Uterus (tissue), 4 donors: ENCODE measurements around the gene TRIM33. TPM values are rescaled to one million over a fixed set of nuclear protein-coding genes. Genes with fewer than 3 reads are reported as not detected.
"Not testable (repeated sequence)": the region's sequence is repeated elsewhere in the genome, so short reads cannot be mapped to it uniquely, and the experiment has no call there.

Experiments used
- DNase-seq, 2 donors: peaks; one replicate each; pipeline ENCODE4 v3.0.0-alpha.2; 2019 to 2020
- H3K27ac ChIP-seq, 2 donors: fragments of 200-600 bp; sonication (generic); 1 replicate in 1 of 2; 2 replicates in 1 of 2; pipeline ENCODE4 v1.5.1; 2016 to 2018
- H3K27me3 ChIP-seq, 2 donors: fragments of 200-600 bp; sonication (generic); one replicate each; pipeline ENCODE4 v1.5.1; 2018 to 2019; ENCODE audit warnings: control low read depth in 1 of 2
- H3K36me3 ChIP-seq, 2 donors: fragments of 200-600 bp; sonication (generic); one replicate each; pipeline ENCODE4 v1.5.1; 2019; ENCODE audit warnings: control low read depth in 1 of 2
- H3K4me1 ChIP-seq, 2 donors: fragments of 200-600 bp; sonication (generic); one replicate each; pipeline ENCODE4 v1.5.1; 2018 to 2019; ENCODE audit warnings: control low read depth in 1 of 2
- H3K4me3 ChIP-seq, 2 donors: fragments of 200-600 bp; sonication (generic); 1 replicate in 1 of 2; 2 replicates in 1 of 2; pipeline ENCODE4 v1.5.1; 2018 to 2019; ENCODE audit warnings: mild to moderate bottlenecking in 1 of 2
- H3K9me3 ChIP-seq, 2 donors: fragments of 200-600 bp; sonication (generic); one replicate each; pipeline ENCODE4 v1.5.1; 2019; ENCODE audit warnings: control low read depth in 1 of 2
- CTCF ChIP-seq, 4 experiments: fragments of 200-600 bp in 2 of 4; fragments of 450-650 bp in 2 of 4; sonication (generic) in 2 of 4; IDR thresholded peaks; one replicate each; pipeline ENCODE4 v1.5.1; 2016 to 2019; ENCODE audit warnings: antibody characterized with exemption in 4 of 4, mild to moderate bottlenecking in 2 of 4, moderate library complexity in 1 of 4
- POLR2A ChIP-seq, 2 donors: fragments of 450-650 bp; IDR thresholded peaks; one replicate each; pipeline ENCODE4 v1.6.1; 2016; ENCODE audit warnings: antibody characterized with exemption in 2 of 2, mild to moderate bottlenecking in 1 of 2, moderate library complexity in 1 of 2
- intact Hi-C: fragments of 100-400 bp; cut with DNase I; formaldehyde crosslinking; loops from one replicate; pipeline ENCODE4 v1.15.1; 2023; ENCODE audit warnings: low total_unique reads
- total RNA-seq, 4 donors: library from RNA; depleted of rRNA in 3 of 4; stranded (reverse); fragments of >200 nt in 3 of 4; gene quantifications; one replicate each; pipeline versions ENCODE4 v1.1.0 to v1.2.4, GENCODE V29; 2014 to 2023
- donor health status: DM: yes; HTN: yes; CAD: no.

The TRIM33 gene
- total RNA-seq, 4 donors from 2014 or later, result 23.6 to 73.7 (median 50.8) TPM

- Histone ChIP-seq H3K36me3 (no peaks in the 10 kb centered on the region), H3K9me3 (no peaks in the 10 kb centered on the region), H3K27ac (no peak overlapping the region), H3K4me3 (no peak overlapping the region), H3K27me3 (no peaks in the 10 kb centered on the region), H3K4me1 (no peaks in the 10 kb centered on the region)
- DNase-seq, result no peak
- TF ChIP-seq CTCF (IDR thresholded peaks at IDR 0.05) (no peak), POLR2A (IDR thresholded peaks at IDR 0.05) (no peak)
- intact Hi-C loops, result no loop called here
Observed at GRCh38 chr1:114485286-114485685, 25.7 kb downstream of the TRIM33 start.

DNA sequence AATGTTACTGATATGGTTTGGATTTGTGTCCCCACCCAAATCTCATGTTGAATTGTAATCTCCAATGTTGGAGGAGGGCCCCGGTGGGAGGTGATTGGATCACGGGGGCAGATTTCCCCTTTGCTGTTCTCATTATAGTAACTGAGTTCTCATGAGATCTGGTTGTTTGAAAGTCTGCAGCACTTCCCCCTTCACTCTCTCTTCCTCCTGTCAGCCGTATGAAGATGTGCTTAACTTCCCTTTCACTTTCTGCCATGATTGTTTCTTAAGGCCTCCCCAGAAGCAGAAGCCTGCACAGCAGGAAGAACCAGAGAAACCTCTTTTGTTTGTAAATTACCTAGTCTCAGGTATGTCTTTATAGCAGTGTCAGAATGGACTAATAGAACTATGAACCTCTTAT, 28.4 kb downstream of the TRIM33 start:
- DNase-seq, result no peak
- Histone ChIP-seq H3K27ac (no peak overlapping the region), H3K4me3 (no peak overlapping the region), H3K27me3 (no peaks in the 10 kb centered on the region), H3K9me3 (no peaks in the 10 kb centered on the region), H3K36me3 (no peaks in the 10 kb centered on the region), H3K4me1 (peaks cover 0 to 3% of the 10 kb centered on the region in 2 donors)
- intact Hi-C loops, result no loop called here
- no peak for TF ChIP-seq POLR2A (IDR thresholded peaks at IDR 0.05)
- no peak for TF ChIP-seq CTCF (IDR thresholded peaks at IDR 0.05)

- H3K9me3 ChIP-seq, H3K27me3 ChIP-seq, H3K4me3 ChIP-seq, intact Hi-C loops, H3K4me1 ChIP-seq, DNase-seq, H3K36me3 ChIP-seq, H3K27ac ChIP-seq: not testable (repeated sequence)
Observed at GRCh38 chr1:114479636-114480035, 31.4 kb downstream of the TRIM33 start.

- Histone ChIP-seq H3K4me3 (no peak overlapping the region), H3K36me3 (no peaks in the 10 kb centered on the region), H3K27me3 (no peaks in the 10 kb centered on the region), H3K9me3 (no peaks in the 10 kb centered on the region), H3K4me1 (peaks cover 0 to 3% of the 10 kb centered on the region in 2 donors), H3K27ac (no peak overlapping the region)
- intact Hi-C loops, result no loop called here
- TF ChIP-seq CTCF (IDR thresholded peaks at IDR 0.05), result no peak
- DNase-seq, result no peak
Observed at GRCh38 chr1:114479134-114479533, 31.9 kb downstream of the TRIM33 start.

- H3K36me3 ChIP-seq, result no peaks in the 10 kb centered on the region
- H3K27me3 ChIP-seq, result no peaks in the 10 kb centered on the region
- no peak for TF ChIP-seq POLR2A (IDR thresholded peaks at IDR 0.05)
- TF ChIP-seq CTCF (IDR thresholded peaks at IDR 0.05), result no peak
- H3K4me1 ChIP-seq, result peaks cover 0 to 3% of the 10 kb centered on the region in 2 donors
- no peak overlapping the region for H3K4me3 ChIP-seq
- no peak for DNase-seq
- intact Hi-C loops, result no loop called here
- H3K27ac ChIP-seq, result no peak overlapping the region
- no peaks in the 10 kb centered on the region for H3K9me3 ChIP-seq
Observed at GRCh38 chr1:114473796-114474195, 37.2 kb downstream of the TRIM33 start.

DNA sequence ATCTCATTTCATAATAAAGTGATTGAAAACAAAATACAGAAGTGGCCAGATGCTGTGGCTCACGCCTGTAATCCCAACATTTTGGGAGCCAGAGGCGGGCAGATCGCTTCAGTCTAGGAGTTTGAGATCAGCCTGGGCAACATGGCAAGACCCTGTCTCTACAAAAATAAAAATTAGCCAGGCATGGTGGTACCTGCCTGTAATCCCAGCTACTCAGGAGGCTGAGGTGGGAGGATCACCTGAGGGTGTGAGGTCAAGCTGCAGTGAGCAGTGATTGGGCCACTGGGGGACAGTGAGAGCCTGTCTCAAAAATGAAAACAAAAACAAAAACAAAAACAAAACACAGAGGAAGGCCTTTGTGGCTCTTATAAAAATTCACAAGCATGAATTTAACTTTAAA, 38.6 kb downstream of the TRIM33 start:
- intact Hi-C loops, result no loop called here
- Histone ChIP-seq H3K4me3 (no peak overlapping the region), H3K36me3 (no peaks in the 10 kb centered on the region), H3K27ac (no peak overlapping the region), H3K9me3 (no peaks in the 10 kb centered on the region), H3K4me1 (peaks cover 0 to 5% of the 10 kb centered on the region in 2 donors), H3K27me3 (no peaks in the 10 kb centered on the region)
- TF ChIP-seq CTCF (IDR thresholded peaks at IDR 0.05), result no peak
- TF ChIP-seq POLR2A (IDR thresholded peaks at IDR 0.05), result no peak
- no peak for DNase-seq
